A673 (cell line): ENCODE results near the gene CHPT1. TPM values are rescaled to one million over a fixed set of nuclear protein-coding genes. Genes with fewer than 3 reads are reported as not detected.

Experiments
- BruUV-seq: library from RNA; stranded (reverse); fragments of 400-500 nt; replicated peaks from 2 replicates; lab custom pipeline; 2021; lab: Mats Ljungman, UMichigan
- CTCF ChIA-PET: fragments of 300-600 bp; sonication (Branson Sonifier 250); formaldehyde crosslinking; loops from one replicate; lab custom pipeline; 2022; ENCODE audit warnings: antibody characterized with exemption; lab: Charles Lee
- POLR2A ChIA-PET: fragments of 300-600 bp; sonication (Branson Sonifier 250); formaldehyde crosslinking; loops from one replicate; lab custom pipeline; 2022; ENCODE audit warnings: antibody characterized with exemption; ENCODE audit not compliant: low non-redundant PET; lab: Charles Lee
- DNase-seq: peaks from one replicate; pipeline ENCODE4 v3.0.0-alpha.2; 2015; ENCODE audit warnings: low spot score
- H3K27ac ChIP-seq: fragments of 200-600 bp; sonication (generic); 2 replicates; pipeline ENCODE4 v1.5.1; 2016; ENCODE audit warnings: mixed run types, low read depth, mild to moderate bottlenecking, mixed read lengths, antibody characterized with exemption, low read length; ENCODE audit not compliant: poor library complexity, severe bottlenecking
- H3K27me3 ChIP-seq: fragments of 200-600 bp; sonication (generic); replicated peaks from 2 replicates; pipeline ENCODE4 v1.6.1; 2017; ENCODE audit warnings: mixed run types, low read depth, mild to moderate bottlenecking, mixed read lengths, antibody characterized with exemption, low read length; ENCODE audit not compliant: insufficient read depth, poor library complexity
- H3K36me3 ChIP-seq: fragments of 200-600 bp; sonication (generic); 2 replicates; pipeline ENCODE4 v1.6.1; 2016; ENCODE audit warnings: mixed run types, mild to moderate bottlenecking, mixed read lengths, antibody characterized with exemption, low read length; ENCODE audit not compliant: insufficient read depth, poor library complexity, severe bottlenecking
- H3K4me1 ChIP-seq: fragments of 200-600 bp; sonication (generic); 2 replicates; pipeline ENCODE4 v1.6.1; 2017; ENCODE audit warnings: mixed run types, mild to moderate bottlenecking, mixed read lengths, antibody characterized with exemption, low read length; ENCODE audit not compliant: insufficient read depth, poor library complexity, severe bottlenecking
- H3K4me3 ChIP-seq: fragments of 200-600 bp; sonication (generic); 2 replicates; pipeline ENCODE4 v1.5.1; 2016; ENCODE audit warnings: low read depth, mixed run types, mild to moderate bottlenecking, mixed read lengths, low read length; ENCODE audit not compliant: poor library complexity, severe bottlenecking
- H3K9me3 ChIP-seq: fragments of 200-600 bp; sonication (generic); 2 replicates; pipeline ENCODE4 v1.6.1; 2016; ENCODE audit warnings: mixed run types, low read depth, mild to moderate bottlenecking, mixed read lengths, antibody characterized with exemption, low read length; ENCODE audit not compliant: poor library complexity, severe bottlenecking
- CTCF ChIP-seq: fragments of 300-800, 200-600 bp; sonication (generic); conservative IDR thresholded peaks from 2 replicates; pipeline ENCODE4 v1.5.1; 2017; ENCODE audit warnings: low read depth, mild to moderate bottlenecking, antibody characterized with exemption, low read length, moderate library complexity, mixed read lengths
- EZH2 ChIP-seq: fragments of 200-600 bp; sonication (generic); IDR thresholded peaks from 2 replicates; pipeline ENCODE4 v1.6.1; 2017; ENCODE audit warnings: borderline replicate concordance, low read depth, mild to moderate bottlenecking, mixed read lengths, antibody characterized with exemption, low read length; ENCODE audit not compliant: poor library complexity, severe bottlenecking
- intact Hi-C: fragments of 100-400 bp; cut with micrococcal nuclease; formaldehyde crosslinking; loops from one replicate; pipeline ENCODE4 v1.10.0; 2022; ENCODE audit not compliant: unreplicated experiment
- total RNA-seq: library from RNA; stranded (reverse); gene quantifications from 2 replicates; pipeline ENCODE4 v1.2.3, GENCODE V29; 2021

Gene CHPT1
- total RNA-seq, 1 experiment from 2014 or later = 31.6 TPM

DNA sequence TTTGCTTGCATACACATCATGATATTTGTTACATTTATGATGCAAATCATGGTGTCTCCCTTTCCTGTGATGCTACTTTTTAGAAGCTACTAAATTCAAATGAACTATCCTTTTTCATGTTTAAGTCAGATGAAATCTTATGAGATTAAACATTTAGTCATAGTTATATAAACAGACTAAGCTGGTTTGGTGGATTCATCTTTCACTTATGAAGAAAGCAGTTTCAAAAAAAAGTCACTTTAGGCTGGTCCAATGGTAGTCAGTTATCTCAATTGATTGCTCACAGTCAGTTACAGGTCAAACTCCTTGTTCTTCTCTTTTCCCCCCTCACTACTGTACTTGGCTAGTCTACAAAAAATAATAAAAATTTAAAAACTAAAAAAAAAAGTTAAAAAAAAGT lies 22.1 kb downstream of the CHPT1 start:
- POLR2A ChIA-PET = interaction anchor here (0.6 kb wide), 1 partner anchor 486 kb away, joined by 3 read pairs; no protein-coding TSS in a partner anchor
- intact Hi-C loops = no loop called here
- Histone ChIP-seq H3K27ac (no peak overlapping the region), H3K4me3 (no peak overlapping the region), H3K9me3 (no peaks in the 10 kb centered on the region), H3K27me3 (no peaks in the 10 kb centered on the region), H3K4me1 (no peaks in the 10 kb centered on the region), H3K36me3 (no peaks in the 10 kb centered on the region)
- no peak for DNase-seq
- CTCF ChIA-PET = no interaction called here
- no TSS peak for BruUV-seq
- TF ChIP-seq EZH2 = no peak
- TF ChIP-seq CTCF = no peak

- no TSS peak for BruUV-seq
- Histone ChIP-seq H3K4me3 (no peak overlapping the region), H3K4me1 (no peaks in the 10 kb centered on the region), H3K36me3 (no peaks in the 10 kb centered on the region), H3K27ac (no peak overlapping the region), H3K27me3 (no peaks in the 10 kb centered on the region), H3K9me3 (no peaks in the 10 kb centered on the region)
- POLR2A ChIA-PET = no interaction called here
- intact Hi-C loops = no loop called here
- no peak for DNase-seq
- CTCF ChIA-PET = no interaction called here
- TF ChIP-seq CTCF (no peak), EZH2 (no peak)
Observed at GRCh38 chr12:101720118-101720517, 22.7 kb downstream of the CHPT1 start.

GRCh38 chr12:101722392-101722791 lies 25.0 kb downstream of the CHPT1 start:
- H3K27me3 ChIP-seq = no peaks in the 10 kb centered on the region
- TF ChIP-seq EZH2 (no peak), CTCF (no peak)
- no peaks in the 10 kb centered on the region for H3K9me3 ChIP-seq
- no peaks in the 10 kb centered on the region for H3K4me1 ChIP-seq
- no TSS peak for BruUV-seq
- DNase-seq = no peak
- no peak overlapping the region for H3K4me3 ChIP-seq
- ChIA-PET CTCF (no interaction called here), POLR2A (no interaction called here)
- intact Hi-C loops = no loop called here
- H3K36me3 ChIP-seq = no peaks in the 10 kb centered on the region
- no peak overlapping the region for H3K27ac ChIP-seq
